ENCODE measurements around the gene CDYL.
A peak's percentile ranks its signal among the peaks of the same experiment; 100 is the strongest.

The CDYL gene, protein sequence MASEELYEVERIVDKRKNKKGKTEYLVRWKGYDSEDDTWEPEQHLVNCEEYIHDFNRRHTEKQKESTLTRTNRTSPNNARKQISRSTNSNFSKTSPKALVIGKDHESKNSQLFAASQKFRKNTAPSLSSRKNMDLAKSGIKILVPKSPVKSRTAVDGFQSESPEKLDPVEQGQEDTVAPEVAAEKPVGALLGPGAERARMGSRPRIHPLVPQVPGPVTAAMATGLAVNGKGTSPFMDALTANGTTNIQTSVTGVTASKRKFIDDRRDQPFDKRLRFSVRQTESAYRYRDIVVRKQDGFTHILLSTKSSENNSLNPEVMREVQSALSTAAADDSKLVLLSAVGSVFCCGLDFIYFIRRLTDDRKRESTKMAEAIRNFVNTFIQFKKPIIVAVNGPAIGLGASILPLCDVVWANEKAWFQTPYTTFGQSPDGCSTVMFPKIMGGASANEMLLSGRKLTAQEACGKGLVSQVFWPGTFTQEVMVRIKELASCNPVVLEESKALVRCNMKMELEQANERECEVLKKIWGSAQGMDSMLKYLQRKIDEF

DNA sequence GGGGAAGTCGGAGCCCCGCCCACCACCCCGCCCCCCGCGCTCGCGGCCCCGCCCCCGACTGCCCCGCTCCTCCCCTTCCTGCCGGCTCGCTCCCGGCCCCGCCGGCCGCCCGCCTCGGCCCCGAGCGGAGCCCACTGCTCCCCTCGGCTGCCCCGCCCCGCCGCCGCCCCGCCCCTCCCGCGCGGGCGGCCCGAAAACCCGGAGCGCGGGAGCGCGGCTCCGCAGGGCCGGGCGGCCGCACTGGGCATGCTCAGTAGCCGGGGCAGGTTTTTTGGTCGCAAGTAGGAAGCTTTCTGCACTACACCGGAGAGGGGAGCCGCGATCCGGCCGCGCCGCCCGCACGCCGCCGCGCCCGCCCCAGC lies at the start of gene CDYL:
Gene CDYL (plus strand): TSS at position 274 of the 362 bp plus-strand sequence. CDS start 380 bp downstream, outside the sequence.
- peak; percentile 68 for DNase-seq

DNA sequence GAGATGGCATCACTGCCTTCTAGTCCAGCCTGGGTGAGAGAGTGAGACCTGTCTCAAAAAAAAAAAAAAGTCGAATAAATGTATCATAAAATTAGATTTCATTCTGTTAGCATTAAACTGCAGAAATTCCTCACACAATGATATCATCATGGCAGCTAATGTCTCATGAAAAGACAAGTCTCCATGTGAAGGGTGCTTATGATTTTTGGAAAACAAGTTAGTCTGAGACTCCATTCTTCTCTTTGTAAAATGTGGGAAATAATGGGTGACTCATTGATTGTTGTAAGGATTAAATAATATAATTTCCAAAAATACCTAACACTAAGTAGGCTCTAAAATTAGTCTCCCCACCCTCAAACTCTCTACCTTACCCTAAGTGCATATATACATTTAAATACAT lies 49.6 kb upstream of the CDYL start:
- no peak for DNase-seq

DNA sequence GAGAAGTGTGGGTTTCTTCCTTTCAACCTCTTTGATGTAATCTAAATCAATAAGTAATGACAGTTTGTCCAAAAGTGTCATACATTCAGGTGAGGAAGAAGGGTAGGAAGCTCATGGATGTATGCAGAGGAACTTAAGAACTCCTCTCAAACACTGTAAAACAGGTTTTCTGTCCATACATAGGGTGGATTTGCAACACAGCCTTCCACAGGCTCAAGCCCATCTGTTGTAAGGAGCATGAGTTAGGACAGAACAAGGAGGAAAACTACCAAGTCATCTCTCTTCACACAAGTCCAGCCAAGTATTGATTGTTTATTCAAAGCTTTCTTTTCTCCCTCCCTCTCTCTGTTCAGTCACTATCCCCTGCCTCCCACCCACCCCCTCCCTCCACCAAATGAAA lies 49.0 kb upstream of the CDYL start:
- DNase-seq = no peak

DNA sequence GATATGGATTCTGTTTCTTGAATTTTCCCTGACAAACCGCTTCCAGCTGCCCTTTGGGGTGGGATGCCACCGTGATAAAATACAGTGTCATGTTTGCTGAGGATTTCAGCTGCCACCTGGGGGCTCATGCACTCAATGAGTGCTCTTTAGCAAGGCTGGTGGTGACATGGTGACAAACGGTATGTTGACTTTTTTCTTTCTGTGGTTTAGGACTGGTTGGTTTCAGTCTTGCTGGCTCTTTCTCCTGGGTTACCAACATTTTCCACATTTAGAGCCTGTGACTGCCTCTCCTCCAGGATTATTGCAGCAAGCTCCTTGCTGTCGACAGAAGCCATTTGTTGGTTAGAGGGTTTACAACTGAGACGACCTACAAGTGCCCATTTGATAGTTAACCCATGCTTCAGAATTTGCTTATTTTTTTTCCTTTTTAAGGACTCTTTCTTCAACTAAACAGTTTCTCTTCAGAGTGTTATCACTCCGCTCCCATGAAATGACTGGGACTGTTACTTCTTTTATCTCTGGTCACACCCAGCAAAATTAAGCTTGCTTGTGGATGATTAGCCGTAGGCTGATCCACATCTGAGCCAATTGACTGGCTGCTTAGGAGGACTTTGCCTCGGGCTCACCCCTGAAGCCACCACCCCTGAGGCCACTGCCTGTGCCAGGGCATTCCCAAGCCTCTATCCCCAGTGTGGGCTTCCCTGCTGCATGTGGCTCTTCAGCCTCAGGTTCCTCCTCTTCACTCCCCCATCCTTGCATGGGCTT lies 48.4 kb upstream of the CDYL start:
- peak; percentile 75 for DNase-seq

DNA sequence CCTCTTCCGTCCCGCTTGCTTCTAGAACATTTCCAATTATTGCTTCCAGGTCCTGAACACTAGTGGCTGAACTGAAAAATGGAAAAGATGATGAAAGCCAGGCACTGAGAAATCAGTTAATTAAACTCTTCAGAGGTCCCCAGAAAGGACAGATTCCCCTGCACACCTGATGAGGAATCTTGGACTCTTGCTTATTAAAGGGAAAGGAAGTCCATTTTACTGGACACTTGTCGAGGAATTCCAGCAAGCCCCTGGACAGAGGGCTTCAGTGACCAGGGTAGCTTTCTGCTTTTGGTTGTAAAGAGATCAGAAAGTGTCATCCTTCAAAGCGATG lies 47.8 kb upstream of the CDYL start:
- DNase-seq = no peak

DNA sequence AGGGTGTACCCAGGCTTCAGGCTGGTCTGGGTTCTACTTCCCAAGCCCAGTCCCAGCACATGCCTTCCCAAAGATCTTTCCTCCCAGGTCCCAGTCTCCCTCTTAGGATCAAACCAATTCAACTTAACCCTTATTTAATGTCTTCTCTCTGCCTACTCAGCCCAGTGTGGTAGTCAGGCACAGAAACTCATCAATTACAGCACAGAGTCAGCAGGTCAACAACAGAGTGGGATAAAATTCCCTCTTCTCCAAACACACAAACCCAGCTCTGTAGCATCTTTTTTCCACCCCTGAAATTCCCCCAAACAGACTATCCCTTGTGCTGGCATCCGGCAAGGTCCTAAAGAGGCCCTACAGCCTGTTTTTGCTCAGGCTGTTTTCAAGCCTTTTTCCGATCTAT lies 47.3 kb upstream of the CDYL start:
- no peak for DNase-seq

DNA sequence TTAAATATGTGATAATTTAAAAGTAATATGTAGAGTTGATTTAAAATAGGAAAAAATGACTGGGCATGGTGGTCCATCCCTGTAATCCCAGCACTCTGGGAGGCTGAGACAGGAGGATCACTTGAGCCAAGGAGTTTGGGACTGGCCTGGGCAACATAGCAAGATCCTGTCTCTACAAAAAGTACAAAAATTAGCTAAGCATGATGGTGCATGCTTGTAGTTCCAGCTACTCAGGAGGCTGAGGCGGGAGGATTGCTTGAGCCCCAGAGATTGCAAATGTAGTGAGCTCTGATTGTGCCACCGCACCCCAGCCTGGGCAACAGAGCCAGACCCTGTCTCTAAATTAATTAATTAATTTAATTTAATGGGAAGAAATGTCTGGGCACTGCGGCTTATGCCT lies 44.2 kb upstream of the CDYL start:
- DNase-seq = no peak

DNA sequence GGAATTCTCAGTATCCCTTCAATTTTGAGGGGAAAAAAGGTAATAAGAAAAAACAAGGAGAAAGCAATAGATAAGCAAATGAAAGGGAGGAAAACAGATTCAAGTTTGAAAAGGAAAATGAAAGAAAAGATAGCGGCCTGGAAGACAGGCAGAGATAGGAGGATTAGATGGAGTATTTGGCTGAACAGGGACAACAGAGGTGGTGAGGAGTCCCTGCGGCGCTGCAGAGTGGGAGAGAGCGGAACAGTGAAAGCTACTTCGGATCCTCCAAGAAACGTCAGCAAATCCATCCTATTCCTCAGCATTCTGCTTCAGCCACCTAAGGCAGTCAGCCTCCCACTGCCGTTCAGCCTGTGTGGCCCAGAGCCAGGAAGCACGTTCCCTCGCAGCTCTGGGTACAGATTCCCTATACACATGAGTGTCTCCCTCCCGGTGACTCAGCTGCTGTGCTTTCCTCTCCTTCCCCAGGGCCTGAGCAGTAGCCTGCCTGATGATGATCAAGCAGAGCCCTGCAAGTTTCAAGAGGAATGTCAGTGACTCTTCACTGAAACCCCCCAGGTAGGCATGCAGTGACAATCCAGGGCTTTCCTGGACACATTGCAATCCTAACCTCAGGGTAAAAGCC lies 43.4 kb upstream of the CDYL start:
- DNase-seq = peak; percentile 24

DNA sequence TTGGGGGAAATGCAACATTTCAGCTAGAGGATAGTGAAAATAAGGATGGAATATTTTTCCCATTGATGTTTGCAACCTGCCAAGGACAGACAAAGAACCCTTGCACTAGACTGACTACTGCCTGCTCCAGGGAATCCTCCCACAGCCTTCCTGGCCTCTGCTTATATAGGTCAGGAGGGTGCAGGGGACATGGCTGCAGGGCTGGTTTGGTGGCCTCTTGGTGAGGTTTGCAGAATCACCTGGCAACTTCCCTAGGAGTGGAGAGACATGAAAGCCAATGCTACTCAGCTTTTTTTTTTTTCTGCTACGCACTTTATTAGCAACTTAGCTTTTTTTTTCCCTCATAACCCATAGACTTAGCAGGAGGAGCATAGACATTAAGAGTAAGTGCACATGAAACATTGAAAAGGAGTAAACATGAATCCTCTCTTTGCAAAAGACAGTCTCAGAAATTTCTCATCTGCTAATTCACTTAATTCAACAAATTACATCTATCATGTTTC lies 39.8 kb upstream of the CDYL start:
- no peak for DNase-seq

DNA sequence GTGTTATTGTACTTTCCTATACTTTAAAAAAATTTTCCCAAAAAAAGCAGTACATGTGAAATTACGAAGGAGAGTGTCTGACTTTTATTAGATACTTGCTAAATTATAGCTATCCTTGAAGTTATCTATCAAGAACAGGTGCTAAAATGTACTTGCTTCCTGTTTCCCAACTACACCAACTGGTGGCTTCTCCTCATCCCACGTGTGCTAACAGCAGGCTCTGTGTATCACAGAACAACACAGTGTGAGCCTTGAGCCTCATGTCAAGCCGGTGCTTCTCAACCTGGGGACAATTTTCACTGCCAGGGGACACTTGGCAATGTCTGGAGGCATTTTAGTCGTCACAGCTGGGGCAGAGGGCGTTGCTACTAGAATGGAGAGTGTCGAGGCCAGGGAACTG lies 36.2 kb upstream of the CDYL start:
- no peak for DNase-seq

DNA sequence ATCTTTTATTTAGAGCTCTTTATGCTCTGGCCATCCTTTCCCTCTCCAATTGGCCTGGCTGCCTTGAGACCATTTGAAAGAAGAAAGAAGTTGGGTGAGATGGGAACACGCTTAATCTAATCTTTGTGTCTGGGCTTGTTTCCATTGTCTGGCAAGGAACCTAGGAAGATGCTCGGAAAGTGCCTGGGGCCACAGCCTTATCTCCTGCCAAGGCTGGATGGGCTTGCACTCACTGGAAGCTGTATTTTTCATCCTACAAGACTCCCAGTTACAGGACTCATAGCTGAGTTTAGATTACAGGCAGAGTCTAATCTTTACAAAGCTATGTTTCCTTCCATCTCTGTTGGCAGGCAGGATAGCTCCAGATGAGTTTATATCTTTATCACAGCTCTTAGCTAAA lies 33.1 kb upstream of the CDYL start:
- DNase-seq = no peak

DNA sequence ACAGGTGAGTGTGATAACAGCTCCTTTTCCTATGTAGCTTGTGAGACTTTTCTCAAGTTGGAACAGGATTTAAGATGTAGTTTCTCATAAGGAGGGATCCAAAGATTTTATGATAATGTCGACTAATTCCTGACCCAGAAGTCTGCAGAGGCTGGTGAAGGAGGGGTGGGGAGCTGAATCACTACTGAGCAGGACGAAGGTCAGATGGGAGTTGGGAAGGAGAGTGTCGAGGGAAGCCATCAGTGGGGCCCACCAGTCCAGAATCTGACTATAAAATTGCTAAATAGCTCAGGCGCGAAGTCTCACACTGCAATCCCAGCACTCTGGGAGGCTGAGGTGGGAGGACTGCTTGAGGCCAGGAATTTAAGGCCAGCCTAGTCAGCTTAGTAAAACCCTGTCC lies 32.3 kb upstream of the CDYL start:
- DNase-seq = no peak

DNA sequence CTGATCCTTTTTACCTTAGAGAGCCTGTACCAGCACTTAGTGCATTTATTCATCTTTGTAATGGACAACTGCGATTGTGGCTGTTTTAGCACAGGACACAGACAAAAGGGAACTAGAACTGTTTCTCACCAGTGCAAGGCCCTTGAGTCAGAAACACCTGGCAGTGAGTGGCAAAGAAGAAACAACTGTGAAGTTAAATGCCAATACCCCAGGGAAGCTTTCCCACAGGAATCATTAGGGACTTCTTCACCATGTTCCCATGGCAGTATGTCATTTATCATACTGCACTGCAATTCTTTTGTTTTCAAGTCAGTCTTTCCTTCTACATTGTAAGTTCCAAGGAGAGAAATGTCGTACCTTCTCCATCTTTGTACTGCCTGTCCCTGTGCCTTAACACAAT lies 28.6 kb upstream of the CDYL start:
- no peak for DNase-seq

DNA sequence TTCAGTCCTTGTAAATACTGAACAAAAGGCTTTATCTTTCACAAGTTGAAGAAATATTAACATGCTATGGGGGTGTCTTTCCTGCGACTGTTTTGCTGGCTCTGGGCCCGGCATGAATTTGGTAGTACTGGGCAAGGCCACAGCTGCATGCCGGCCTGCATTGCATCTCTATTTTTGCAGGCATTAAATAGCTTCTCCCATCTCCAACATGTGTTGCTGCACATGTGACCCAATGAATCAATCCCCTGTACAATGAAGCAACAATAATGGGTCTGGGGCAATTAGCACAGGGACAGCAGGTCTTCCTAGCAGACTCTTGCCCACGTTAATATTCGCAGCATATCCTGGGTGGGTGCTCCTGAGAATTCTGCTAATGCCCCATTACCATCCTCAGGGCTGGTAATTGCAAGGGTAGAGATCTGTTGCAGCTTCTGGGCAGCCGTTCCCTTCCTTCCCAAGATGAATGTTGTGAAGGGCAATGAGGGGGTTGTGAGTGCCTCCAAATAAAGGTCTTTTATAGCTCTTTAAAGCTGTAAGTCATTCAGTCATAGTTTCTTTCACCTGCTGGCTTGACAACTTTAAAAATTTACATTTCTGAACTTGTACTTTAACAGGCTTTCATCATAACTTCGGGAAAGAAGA lies 24.3 kb upstream of the CDYL start:
- no peak for DNase-seq

DNA sequence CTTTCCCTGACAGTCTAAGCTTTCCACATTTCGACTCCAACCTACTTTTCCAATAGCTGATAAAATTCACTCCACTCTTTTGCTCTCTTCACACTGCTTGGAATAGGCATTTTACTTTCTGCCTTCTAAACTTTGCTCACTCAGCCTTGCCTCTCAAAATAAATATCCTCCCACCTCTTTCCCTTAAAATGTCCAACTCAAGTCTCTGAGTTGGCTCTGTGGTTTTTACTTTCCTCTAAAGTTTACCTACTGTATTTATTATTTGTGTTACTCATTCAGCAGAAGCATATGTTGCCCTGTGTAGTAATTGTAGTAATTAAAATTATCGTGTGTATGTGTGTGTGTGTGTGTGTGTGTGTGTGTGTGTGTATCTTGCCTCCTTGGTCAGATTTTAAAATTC lies 20.0 kb upstream of the CDYL start:
- no peak for DNase-seq

DNA sequence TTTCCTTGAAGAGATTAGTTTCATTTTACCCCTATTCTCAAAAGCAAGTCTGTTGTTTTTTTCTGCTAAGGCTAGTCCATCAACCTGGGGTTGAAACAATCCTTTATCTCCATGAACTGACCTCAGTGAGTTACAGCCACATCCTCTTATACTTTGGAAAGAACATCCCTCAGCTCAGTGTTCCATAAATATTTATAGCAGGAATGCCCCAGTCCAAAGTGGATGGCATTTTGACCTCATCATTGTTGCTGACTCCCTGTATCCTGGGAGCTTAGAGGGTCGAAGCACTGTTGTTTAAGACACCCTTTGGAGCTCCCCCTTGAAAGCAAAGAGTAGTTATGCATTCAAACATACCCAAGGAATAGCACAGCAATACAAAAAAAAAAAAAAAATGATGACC lies 16.2 kb upstream of the CDYL start:
- DNase-seq = no peak

DNA sequence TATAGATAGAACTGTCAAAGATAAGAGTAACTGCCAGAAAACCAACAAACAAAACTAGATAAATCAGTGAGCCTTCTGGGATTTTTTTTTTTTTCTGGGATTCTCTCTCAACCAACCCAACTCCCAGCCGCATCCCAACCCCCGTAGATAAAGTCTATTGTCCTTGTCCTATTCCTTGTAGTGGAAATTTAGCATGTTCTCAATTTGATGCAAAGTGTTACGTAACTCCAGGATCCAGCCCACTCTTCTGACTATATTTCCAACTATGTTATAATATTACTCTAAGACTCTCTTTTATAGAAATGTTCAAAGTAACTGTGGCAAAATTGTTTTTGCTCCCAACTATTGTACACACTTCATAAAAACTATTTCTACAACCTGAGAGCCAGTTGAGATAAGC lies 15.4 kb upstream of the CDYL start:
- no peak for DNase-seq

DNA sequence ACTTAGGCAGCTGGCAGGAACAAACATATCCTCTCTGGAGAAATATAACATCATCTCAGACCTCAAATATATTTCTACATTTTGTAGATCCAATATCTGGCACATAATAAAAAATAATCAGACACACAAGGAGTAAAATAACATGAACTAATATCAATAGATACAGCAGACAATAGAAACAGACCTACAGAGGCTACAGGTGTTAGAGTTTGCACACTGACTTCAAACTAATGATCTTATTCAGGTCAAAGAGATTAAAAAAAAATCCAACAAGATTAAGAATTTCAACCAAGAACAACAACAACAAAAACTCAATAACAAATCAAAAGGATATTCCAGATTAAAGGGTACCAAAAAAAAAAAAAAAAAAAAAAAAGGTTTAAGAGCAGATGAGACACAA lies 13.9 kb upstream of the CDYL start:
- DNase-seq = no peak

DNA sequence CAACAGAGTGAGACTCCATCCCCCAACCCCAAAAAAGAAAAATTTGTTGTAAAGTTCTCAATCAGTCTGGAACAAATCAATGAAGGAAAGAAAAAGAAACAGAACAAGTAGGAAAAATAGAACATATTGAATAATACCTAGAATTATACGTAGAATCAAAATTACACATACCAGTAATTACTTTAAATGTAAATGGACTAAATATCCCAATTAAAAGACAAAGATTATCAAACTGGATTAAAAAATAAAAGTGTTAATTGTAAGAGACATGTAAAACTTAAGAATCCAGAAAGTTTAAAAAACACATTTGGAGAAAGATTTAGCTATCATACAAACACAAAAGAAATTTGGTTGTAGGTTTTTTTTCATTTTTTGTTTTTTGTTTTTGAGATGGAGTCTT lies 12.3 kb upstream of the CDYL start:
- no peak for DNase-seq

DNA sequence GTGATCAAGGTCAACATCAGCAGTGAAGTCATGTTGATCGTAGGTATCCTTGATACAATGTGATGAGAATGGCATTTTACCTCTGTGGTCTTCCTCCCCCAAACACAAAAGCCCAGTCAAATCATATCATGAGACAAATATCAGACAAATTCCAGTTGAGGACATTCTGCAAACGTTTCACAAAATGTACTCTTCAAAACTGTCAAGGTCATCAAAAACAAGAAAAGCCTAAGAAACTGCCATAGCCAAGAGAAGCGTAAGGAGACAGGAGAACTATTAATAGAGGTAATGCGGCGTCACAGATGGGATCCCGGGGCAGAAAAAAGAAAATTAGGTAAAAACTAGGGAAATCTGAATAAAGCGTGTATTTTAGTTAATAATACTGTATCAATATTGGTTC lies 7.4 kb upstream of the CDYL start:
- DNase-seq = no peak

DNA sequence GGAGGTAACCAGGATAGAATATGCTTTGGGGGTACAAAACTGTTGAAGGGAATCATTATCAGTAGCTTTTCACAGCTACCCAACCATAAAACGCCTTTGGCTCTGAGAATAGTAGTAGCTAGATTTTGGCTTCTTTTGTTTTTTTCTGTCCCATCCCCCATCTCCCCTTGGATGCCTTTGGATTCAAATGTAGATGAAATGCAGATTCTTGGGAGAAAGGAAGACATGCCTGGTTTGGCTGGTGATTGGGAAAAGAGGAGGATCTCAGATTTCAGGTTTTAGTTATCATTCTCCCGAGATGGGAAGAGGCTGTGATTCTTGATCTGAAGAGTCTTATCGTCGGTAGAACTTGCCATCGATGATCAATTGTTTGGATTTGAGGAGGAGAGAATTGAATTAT lies 3.5 kb upstream of the CDYL start:
- DNase-seq = no peak

DNA sequence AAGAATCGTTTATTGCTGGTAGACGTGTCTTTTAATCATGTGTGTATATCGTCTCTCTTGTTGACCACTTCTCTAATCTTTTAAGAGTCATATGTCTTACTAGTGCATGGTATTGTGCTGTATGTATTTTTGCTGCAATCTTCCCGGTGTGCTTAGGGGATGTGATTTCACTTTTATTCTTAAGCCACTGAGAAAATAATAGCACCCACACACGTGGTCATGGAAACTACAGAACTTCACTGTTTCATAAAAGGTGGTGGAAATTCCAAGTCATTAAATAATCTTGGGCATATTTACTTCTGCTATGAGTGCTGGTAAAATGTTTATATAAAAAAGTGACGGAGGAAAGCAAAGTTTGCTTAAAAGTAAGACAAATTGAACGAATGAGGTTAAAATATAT lies 3.0 kb upstream of the CDYL start:
- DNase-seq = no peak

DNA sequence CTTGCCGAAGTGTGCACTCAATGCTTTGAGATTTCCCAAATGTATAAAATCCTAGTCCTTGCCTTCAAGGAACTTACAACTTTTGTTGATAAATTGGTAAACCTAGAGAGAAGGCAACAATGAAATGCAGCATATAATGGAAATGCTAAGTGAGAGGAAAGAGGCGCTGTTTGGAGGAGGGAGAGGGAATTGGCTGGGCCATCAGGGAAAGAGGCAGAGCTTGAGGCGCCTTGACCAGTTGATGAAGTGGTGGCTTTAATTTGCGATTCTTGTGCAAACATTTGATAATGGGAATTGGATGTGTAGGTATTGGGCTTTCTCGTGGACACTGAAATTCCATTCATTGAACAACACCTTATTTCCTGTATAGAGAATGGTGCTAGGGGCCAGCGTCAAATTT lies 1.9 kb upstream of the CDYL start:
- DNase-seq = no peak

All from NCI-H2029 treated with DMSO at 0.1 percent for 48 hours (cell line).